GM18502 (cell line): Measurements from ENCODE around the gene FCHO2.

Experiments used
- ATAC-seq: cut with Tn5 transposase; IDR thresholded peaks from one replicate; pipeline ENCODE4 v1.9.1; 2021; ENCODE audit warnings: mild to moderate bottlenecking; ENCODE audit not compliant: unreplicated experiment, poor library complexity

The FCHO2 gene

DNA sequence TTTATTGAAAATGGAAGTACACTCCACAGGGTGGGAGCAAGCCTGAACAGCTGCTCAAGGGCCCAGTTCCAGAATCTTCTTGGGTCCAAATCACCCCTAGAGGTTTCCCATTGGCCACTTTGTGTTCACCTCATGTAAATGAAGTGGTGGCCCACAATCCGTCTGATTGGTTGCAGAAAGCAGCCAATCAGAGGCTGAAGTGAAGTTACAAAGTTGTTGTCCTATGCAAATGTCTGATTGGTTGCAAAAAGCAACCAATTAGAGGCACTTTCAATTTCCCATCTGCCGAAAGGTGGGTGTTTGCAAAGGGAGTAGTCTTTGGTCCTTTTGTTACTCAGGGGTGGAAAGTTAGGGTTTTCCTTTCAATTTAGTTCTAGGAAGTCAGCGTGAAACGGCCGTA, 173.3 kb downstream of the FCHO2 start:
- ATAC-seq: no peak

- ATAC-seq: no peak
Measured at GRCh38 chr5:73130811-73131210, 175.0 kb downstream of the FCHO2 start.

GRCh38 chr5:73131711-73132425, 176.0 kb downstream of the FCHO2 start:
- no peak for ATAC-seq

GRCh38 chr5:73132759-73133158, 176.9 kb downstream of the FCHO2 start:
- no peak for ATAC-seq

GRCh38 chr5:73135021-73135420, 179.2 kb downstream of the FCHO2 start:
- no peak for ATAC-seq

- ATAC-seq: no peak
Measured at GRCh38 chr5:73135429-73136054, 179.7 kb downstream of the FCHO2 start.

- no peak for ATAC-seq
Measured at GRCh38 chr5:73136055-73136562, 180.3 kb downstream of the FCHO2 start.

DNA sequence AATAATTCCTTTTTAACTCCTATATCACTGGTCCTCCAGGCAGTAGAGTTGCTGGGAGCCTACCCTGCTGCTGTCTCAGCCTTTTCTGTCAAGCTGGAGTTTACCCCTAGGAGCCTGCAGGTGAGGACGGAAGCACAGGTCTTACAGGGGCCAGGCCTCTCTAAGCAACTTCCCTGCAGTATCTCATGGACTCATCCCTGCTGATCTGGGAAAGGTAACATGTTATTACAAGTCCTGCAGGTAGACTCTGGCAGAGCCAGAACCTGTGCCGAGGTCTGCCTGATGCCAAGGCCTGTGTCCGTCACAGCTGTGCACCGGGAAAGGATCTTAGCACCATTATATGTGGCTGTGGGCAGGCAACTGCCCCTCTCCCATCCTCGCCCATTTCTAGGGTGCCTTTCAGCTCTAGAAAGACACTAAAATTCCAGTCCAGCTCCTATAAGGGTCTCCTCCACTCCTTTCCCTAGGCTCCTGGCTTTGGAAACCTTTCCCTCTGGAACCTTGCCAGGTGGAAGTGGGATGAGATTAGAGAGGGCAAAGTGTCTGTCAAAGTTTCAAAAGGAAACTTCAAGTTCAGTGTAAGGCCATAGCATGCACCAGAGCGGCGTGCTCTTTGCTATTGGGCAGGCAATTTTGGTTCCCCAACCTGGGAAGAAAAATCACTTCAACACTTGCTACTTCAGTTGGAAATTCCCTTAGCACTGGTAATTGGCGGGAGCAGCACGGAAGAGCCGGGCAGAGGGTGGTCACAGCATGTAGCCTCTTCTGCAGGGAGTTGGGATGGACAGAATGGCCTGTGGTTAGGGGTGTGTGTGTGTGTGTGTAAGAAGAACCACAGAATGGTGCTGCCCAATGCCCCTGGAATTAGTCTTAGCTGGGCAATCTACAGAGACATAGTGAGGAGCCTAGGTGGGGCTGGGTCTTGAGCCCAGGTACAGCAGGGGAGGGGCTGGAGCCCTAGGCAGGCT, 182.0 kb downstream of the FCHO2 start:
- no peak for ATAC-seq

- ATAC-seq: no peak
Measured at GRCh38 chr5:73139485-73139884, 183.6 kb downstream of the FCHO2 start.
